GM23338 (cell line): ENCODE data around the gene SPTBN2. TPM values are rescaled to one million over a fixed set of nuclear protein-coding genes. Genes with fewer than 3 reads are reported as not detected.

Experiments
- ATAC-seq: fragments of 200-7000 bp; cut with Tn5 transposase; 3 replicates; pipeline ENCODE4 v1.9.1; 2020
- DNase-seq: peaks from one replicate; pipeline ENCODE4 v3.0.0-alpha.2; 2015; ENCODE audit warnings: low spot score
- H2AFZ ChIP-seq: fragments of 200-600 bp; sonication (generic); 2 replicates; pipeline ENCODE4 v1.8.0; 2016; ENCODE audit warnings: antibody characterized with exemption, mild to moderate bottlenecking, moderate library complexity
- H3F3A ChIP-seq: fragments of 200-600 bp; sonication (generic); replicated peaks from 2 replicates; pipeline ENCODE4 v1.8.0; 2017; ENCODE audit warnings: antibody characterized with exemption, mixed run types, low read depth
- H3K27ac ChIP-seq: fragments of 200-600 bp; sonication (generic); 2 replicates; pipeline ENCODE4 v1.6.1; 2016; ENCODE audit warnings: low read depth
- H3K27me3 ChIP-seq: fragments of 200-600 bp; sonication (generic); 2 replicates; pipeline ENCODE4 v1.8.0; 2016; ENCODE audit warnings: mild to moderate bottlenecking, mixed run types, moderate library complexity; ENCODE audit not compliant: insufficient read depth
- H3K36me3 ChIP-seq: fragments of 200-600 bp; sonication (generic); 2 replicates; pipeline ENCODE4 v1.8.0; 2016; ENCODE audit warnings: mild to moderate bottlenecking; ENCODE audit not compliant: insufficient read depth
- H3K4me1 ChIP-seq: fragments of 200-600 bp; sonication (generic); 2 replicates; pipeline ENCODE4 v1.8.0; 2016; ENCODE audit warnings: mild to moderate bottlenecking, moderate library complexity; ENCODE audit not compliant: insufficient read depth
- H3K4me2 ChIP-seq: fragments of 200-600 bp; sonication (generic); 2 replicates; pipeline ENCODE4 v1.7.1; 2017; ENCODE audit warnings: mixed run types
- H3K4me3 ChIP-seq: fragments of 200-600 bp; sonication (generic); 2 replicates; pipeline ENCODE4 v1.6.1; 2016; ENCODE audit warnings: mixed run types
- H3K79me2 ChIP-seq: fragments of 200-600 bp; sonication (generic); replicated peaks from 2 replicates; pipeline ENCODE4 v1.8.0; 2017; ENCODE audit warnings: mild to moderate bottlenecking; ENCODE audit not compliant: insufficient read depth
- H3K9me2 ChIP-seq: fragments of 200-600 bp; sonication (generic); 2 replicates; pipeline ENCODE4 v1.8.0; 2017; ENCODE audit not compliant: insufficient read depth
- H4K20me1 ChIP-seq: fragments of 200-600 bp; sonication (generic); replicated peaks from 2 replicates; pipeline ENCODE4 v1.8.0; 2017; ENCODE audit warnings: mild to moderate bottlenecking; ENCODE audit not compliant: insufficient read depth
- H3K27ac Mint-ChIP-seq: 2 replicates; pipeline ENCODE4 v1.8.0; 2020; ENCODE audit warnings: inconsistent platforms, mild to moderate bottlenecking, moderate library complexity, mixed read lengths
- H3K27me3 Mint-ChIP-seq: 3 replicates; pipeline ENCODE4 v1.8.0; 2022; ENCODE audit warnings: low read depth, mild to moderate bottlenecking, moderate library complexity, mixed read lengths, inconsistent platforms; ENCODE audit not compliant: insufficient read depth, poor library complexity
- H3K36me3 Mint-ChIP-seq: 3 replicates; pipeline ENCODE4 v1.8.0; 2021; ENCODE audit warnings: low read depth, mild to moderate bottlenecking, inconsistent platforms, moderate library complexity, mixed read lengths
- H3K4me1 Mint-ChIP-seq: 3 replicates; pipeline ENCODE4 v1.8.0; 2020; ENCODE audit warnings: mild to moderate bottlenecking, inconsistent platforms, mixed read lengths
- H3K4me3 Mint-ChIP-seq: 3 replicates; pipeline ENCODE4 v1.8.0; 2021; ENCODE audit warnings: moderate library complexity, mild to moderate bottlenecking, inconsistent platforms, mixed read lengths
- H3K9me3 Mint-ChIP-seq: 3 replicates; pipeline ENCODE4 v1.8.0; 2020; ENCODE audit warnings: moderate library complexity, mild to moderate bottlenecking, inconsistent platforms, mixed read lengths
- CREB1 ChIP-seq: fragments of 250-450 bp; sonication (Bioruptor Pico); IDR thresholded peaks from 2 replicates; pipeline ENCODE4 v1.5.0; 2020; ENCODE audit warnings: low read depth, mild to moderate bottlenecking, moderate library complexity
- CTCF ChIP-seq, 2 experiments: fragments of 200-600 bp in 1 of 2; sonication (generic) in 1 of 2; conservative IDR thresholded peaks; 2 replicates each; pipeline versions ENCODE4 v1.5.1 to v1.6.1; 2016 to 2017; ENCODE audit warnings: antibody characterized with exemption in 2 of 2, low read depth in 2 of 2, mild to moderate bottlenecking in 2 of 2, moderate library complexity in 1 of 2
- ETS1 ChIP-seq: IDR thresholded peaks from 2 replicates; pipeline ENCODE4 v1.6.1; 2016; ENCODE audit warnings: antibody characterized with exemption
- EZH2 ChIP-seq: fragments of 200-600 bp; sonication (generic); IDR thresholded peaks from one replicate; pipeline ENCODE4 v1.8.0; 2017; ENCODE audit warnings: antibody characterized with exemption, mild to moderate bottlenecking, low read depth; ENCODE audit not compliant: unreplicated experiment
- EZH2phosphoT487 ChIP-seq: fragments of 200-600 bp; sonication (generic); IDR thresholded peaks from one replicate; pipeline ENCODE4 v1.8.1; 2018; ENCODE audit warnings: antibody characterized with exemption; ENCODE audit not compliant: unreplicated experiment
- JUNB ChIP-seq: IDR thresholded peaks from one replicate; pipeline ENCODE4 v1.6.1; 2016; ENCODE audit warnings: antibody characterized with exemption; ENCODE audit not compliant: unreplicated experiment
- NANOG ChIP-seq: IDR thresholded peaks from 2 replicates; pipeline ENCODE4 v1.6.1; 2016; ENCODE audit warnings: antibody characterized with exemption, borderline replicate concordance
- POLR2AphosphoS5 ChIP-seq: IDR thresholded peaks from 2 replicates; pipeline ENCODE4 v1.6.1; 2016; ENCODE audit warnings: antibody characterized with exemption, low read depth
- REST ChIP-seq: IDR thresholded peaks from one replicate; pipeline ENCODE4 v1.6.1; 2018; ENCODE audit warnings: antibody characterized with exemption; ENCODE audit not compliant: unreplicated experiment
- STAT1 ChIP-seq: IDR thresholded peaks from one replicate; pipeline ENCODE4 v1.6.1; 2016; ENCODE audit warnings: antibody characterized with exemption; ENCODE audit not compliant: unreplicated experiment
- ZNF114 ChIP-seq: fragments of 250-450 bp; sonication (Bioruptor Pico); IDR thresholded peaks from 2 replicates; pipeline ENCODE4 v1.5.0; 2020; ENCODE audit warnings: mild to moderate bottlenecking, moderate library complexity
- ZNF331 ChIP-seq: fragments of 250-450 bp; sonication (Bioruptor Pico); IDR thresholded peaks from 2 replicates; pipeline ENCODE4 v1.5.0; 2020; ENCODE audit warnings: low read depth, mild to moderate bottlenecking, moderate library complexity
- ZNF462 ChIP-seq: fragments of 250-450 bp; sonication (Bioruptor Pico); IDR thresholded peaks from 2 replicates; pipeline ENCODE4 v1.5.0; 2020; ENCODE audit warnings: mild to moderate bottlenecking, moderate library complexity
- polyA plus RNA-seq: library from polyadenylated mRNA; unstranded; fragments of >200 nt; fragmentation: Nextera tagmentation; extraction: Ambion mirVana; gene quantifications from 2 replicates; pipeline ENCODE4 v1.2.1, GENCODE V29; 2016
- total RNA-seq: library from RNA; depleted of rRNA; stranded (reverse); fragments of >200 nt; shearing (Covaris generic); gene quantifications from 2 replicates; pipeline ENCODE4 v1.2.3, GENCODE V29; 2014

Gene SPTBN2
- total and polyA plus RNA-seq, 2 experiments from 2014 or later = 7.7 to 49.1 TPM

GRCh38 chr11:66722745-66723651 is 6.0 kb downstream of the SPTBN2 start:
- H3K9me3 Mint-ChIP-seq = no peaks in the 10 kb centered on the region
- H3K27me3 Mint-ChIP-seq = peaks cover 31% of the 10 kb centered on the region
- Histone ChIP-seq H3K4me2 (no peak overlapping the region), H3K4me1 (peaks cover 38% of the 10 kb centered on the region), H3K27ac (no peak overlapping the region), H3K9me2 (no peaks in the 10 kb centered on the region), H4K20me1 (peaks cover 12% of the 10 kb centered on the region), H2AFZ (no peak overlapping the region), H3F3A (peaks cover 24% of the 10 kb centered on the region; the same call in 1 of the 2 replicates), H3K4me3 (no peak overlapping the region), H3K27me3 (peaks cover 20% of the 10 kb centered on the region), H3K36me3 (no peaks in the 10 kb centered on the region), H3K79me2 (no peaks in the 10 kb centered on the region; the same call in none of the 2 replicates)
- no peak overlapping the region for H3K4me3 Mint-ChIP-seq
- no peak overlapping the region for H3K27ac Mint-ChIP-seq
- H3K36me3 Mint-ChIP-seq = peaks cover 10% of the 10 kb centered on the region; the same call in 2 of the 3 replicates
- no peak for DNase-seq
- H3K4me1 Mint-ChIP-seq = peaks cover 66% of the 10 kb centered on the region
- no peak for TF ChIP-seq ETS1
- TF ChIP-seq JUNB = no peak
- no peak for TF ChIP-seq EZH2
- TF ChIP-seq STAT1 = no peak
- TF ChIP-seq REST = no peak
- no peak for TF ChIP-seq ZNF462 (CRISPR knock-in tag)
- no peak for TF ChIP-seq ZNF114 (CRISPR knock-in tag)
- TF ChIP-seq ZNF331 (CRISPR knock-in tag) = no peak
- TF ChIP-seq POLR2AphosphoS5 = no peak
- TF ChIP-seq CTCF (conservative IDR thresholded peaks at IDR 0.05; ENCODE audit: low read depth in 2 of 2) = no peak
- TF ChIP-seq CREB1 = no peak
- TF ChIP-seq NANOG = no peak
- no peak for TF ChIP-seq EZH2phosphoT487
- ATAC-seq = no peak
